Astrocyte (in vitro differentiated cells and primary cell): ENCODE data around the gene DNAJC6.

Experiments
- CTCF ChIP-seq: IDR thresholded peaks from 2 replicates; pipeline ENCODE4 v1.5.1; 2011; ENCODE audit warnings: low read depth, mild to moderate bottlenecking, inconsistent platforms, low read length, moderate library complexity; ENCODE audit not compliant: insufficient read depth
- EZH2 ChIP-seq: IDR thresholded peaks from 2 replicates; pipeline ENCODE4 v1.6.1; 2012; ENCODE audit warnings: mild to moderate bottlenecking, low read length, inconsistent platforms; ENCODE audit not compliant: insufficient read depth

- no peak for TF ChIP-seq CTCF
- no peak for TF ChIP-seq EZH2
Measured at GRCh38 chr1:65458730-65459396, 149.5 kb downstream of the DNAJC6 start.
